SU-DHL-6 (cell line): Measurements from ENCODE around the gene RPL10.
A peak's percentile ranks its signal among the peaks of the same experiment; 100 is the strongest.

Experiments
- H2AFZ ChIP-seq: fragments of 200-600 bp; sonication (generic); 2 replicates; pipeline ENCODE4 v1.6.1; 2014; ENCODE audit warnings: low read depth, mild to moderate bottlenecking, moderate library complexity, mixed read lengths, antibody characterized with exemption, low read length; ENCODE audit not compliant: severe bottlenecking
- H3F3A ChIP-seq: fragments of 200-600 bp; shearing (Covaris generic); 2 replicates; pipeline ENCODE4 v1.6.0; 2016; ENCODE audit warnings: antibody characterized with exemption, mild to moderate bottlenecking; ENCODE audit not compliant: insufficient read depth
- H3K27ac ChIP-seq: fragments of 200-600 bp; sonication (generic); 2 replicates; pipeline ENCODE4 v1.5.1; 2016; ENCODE audit warnings: low read depth, mild to moderate bottlenecking, low read length, moderate library complexity, mixed read lengths
- H3K27me3 ChIP-seq: fragments of 200-600 bp; sonication (generic), shearing (Covaris generic); 2 replicates; pipeline ENCODE4 v1.6.0; 2014; ENCODE audit warnings: mild to moderate bottlenecking, low read length
- H3K36me3 ChIP-seq: fragments of 200-600 bp; sonication (generic); 2 replicates; pipeline ENCODE4 v1.6.1; 2014; ENCODE audit warnings: mild to moderate bottlenecking, low read length, mixed read lengths
- H3K4me2 ChIP-seq: fragments of 300-600, 200-600 bp; shearing (Covaris generic), sonication (generic); 2 replicates; pipeline ENCODE4 v1.6.0; 2014; ENCODE audit warnings: low read length, low read depth, mild to moderate bottlenecking; ENCODE audit not compliant: poor library complexity, severe bottlenecking
- H3K4me3 ChIP-seq: fragments of 200-600 bp; sonication (generic); 2 replicates; pipeline ENCODE4 v1.5.1; 2014; ENCODE audit warnings: antibody characterized with exemption, low read length, mild to moderate bottlenecking, mixed read lengths; ENCODE audit not compliant: insufficient read depth, poor library complexity, severe bottlenecking
- H3K79me2 ChIP-seq: fragments of 200-600 bp; sonication (generic); 2 replicates; pipeline ENCODE4 v1.6.1; 2014; ENCODE audit warnings: mild to moderate bottlenecking, low read length, moderate library complexity; ENCODE audit not compliant: insufficient read depth
- H3K9ac ChIP-seq: fragments of 200-600 bp; sonication (generic); 2 replicates; pipeline ENCODE4 v1.7.0; 2014; ENCODE audit warnings: mild to moderate bottlenecking, low read length
- H3K9me2 ChIP-seq: fragments of 200-600 bp; sonication (generic); replicated peaks from 2 replicates; pipeline ENCODE4 v1.6.1; 2014; ENCODE audit warnings: low read length; ENCODE audit not compliant: insufficient read depth
- H3K9me3 ChIP-seq: fragments of 200-600 bp; sonication (generic); 2 replicates; pipeline ENCODE4 v1.6.1; 2014; ENCODE audit warnings: low read length, mixed read lengths; ENCODE audit not compliant: insufficient read depth
- H4K20me1 ChIP-seq: fragments of 200-600 bp; sonication (generic); 2 replicates; pipeline ENCODE4 v1.6.1; 2014; ENCODE audit warnings: low read depth, mild to moderate bottlenecking, antibody characterized with exemption, low read length, moderate library complexity, mixed read lengths
- EZH2phosphoT487 ChIP-seq: fragments of 200-600 bp; sonication (generic), shearing (Covaris generic); conservative IDR thresholded peaks from 2 replicates; pipeline ENCODE4 v1.6.1; 2018; ENCODE audit warnings: mild to moderate bottlenecking, antibody characterized with exemption, low read length, moderate library complexity, mixed read lengths
- TF ChIP-seq, protein P1 (sequence below): fragments of 200-600 bp; sonication (generic); IDR thresholded peaks from one replicate; pipeline ENCODE4 v1.5.1; 2017; ENCODE audit warnings: antibody characterized with exemption, mild to moderate bottlenecking, low read length, moderate library complexity; ENCODE audit not compliant: insufficient read depth, poor library complexity, severe bottlenecking

The RPL10 gene

DNA sequence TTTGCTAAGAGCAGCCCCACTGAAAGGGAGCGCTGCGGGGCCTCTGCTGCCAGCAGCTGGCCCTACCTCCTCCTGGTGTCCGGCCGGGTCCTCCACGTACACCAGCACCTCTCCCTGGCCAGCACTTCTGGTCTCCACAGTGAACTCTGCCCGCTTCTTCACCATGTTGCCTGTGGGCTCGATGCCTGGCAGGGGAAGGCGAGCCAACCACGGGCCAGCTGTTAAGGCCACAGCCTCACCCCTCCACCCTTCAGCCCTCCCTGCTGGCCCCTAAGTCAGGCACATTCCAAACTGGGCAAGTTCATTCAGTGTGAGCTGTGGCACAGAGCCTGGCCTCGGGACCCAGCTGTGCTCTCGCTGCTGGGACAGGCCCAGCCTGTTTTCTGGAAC is 31.5 kb upstream of the RPL10 start:
- H3K79me2 ChIP-seq = 0 out of 2 replicates have a peak, but pooled peaks cover 7% of the 10 kb centered on the region
- H3K9me2 ChIP-seq = no peaks in the 10 kb centered on the region
- no peak overlapping the region for H2AFZ ChIP-seq
- H3K27ac ChIP-seq = no peak overlapping the region
- H3K9me3 ChIP-seq = no peaks in the 10 kb centered on the region
- no peaks in the 10 kb centered on the region for H4K20me1 ChIP-seq
- no peak for TF ChIP-seq EZH2phosphoT487
- TF ChIP-seq, protein P1, sequence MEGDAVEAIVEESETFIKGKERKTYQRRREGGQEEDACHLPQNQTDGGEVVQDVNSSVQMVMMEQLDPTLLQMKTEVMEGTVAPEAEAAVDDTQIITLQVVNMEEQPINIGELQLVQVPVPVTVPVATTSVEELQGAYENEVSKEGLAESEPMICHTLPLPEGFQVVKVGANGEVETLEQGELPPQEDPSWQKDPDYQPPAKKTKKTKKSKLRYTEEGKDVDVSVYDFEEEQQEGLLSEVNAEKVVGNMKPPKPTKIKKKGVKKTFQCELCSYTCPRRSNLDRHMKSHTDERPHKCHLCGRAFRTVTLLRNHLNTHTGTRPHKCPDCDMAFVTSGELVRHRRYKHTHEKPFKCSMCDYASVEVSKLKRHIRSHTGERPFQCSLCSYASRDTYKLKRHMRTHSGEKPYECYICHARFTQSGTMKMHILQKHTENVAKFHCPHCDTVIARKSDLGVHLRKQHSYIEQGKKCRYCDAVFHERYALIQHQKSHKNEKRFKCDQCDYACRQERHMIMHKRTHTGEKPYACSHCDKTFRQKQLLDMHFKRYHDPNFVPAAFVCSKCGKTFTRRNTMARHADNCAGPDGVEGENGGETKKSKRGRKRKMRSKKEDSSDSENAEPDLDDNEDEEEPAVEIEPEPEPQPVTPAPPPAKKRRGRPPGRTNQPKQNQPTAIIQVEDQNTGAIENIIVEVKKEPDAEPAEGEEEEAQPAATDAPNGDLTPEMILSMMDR = no peak
- no peaks in the 10 kb centered on the region for H3K27me3 ChIP-seq
- H3K36me3 ChIP-seq = no peaks in the 10 kb centered on the region
- H3K4me3 ChIP-seq = no peak overlapping the region
- no peaks in the 10 kb centered on the region for H3F3A ChIP-seq
- H3K4me2 ChIP-seq = no peak overlapping the region
- no peak overlapping the region for H3K9ac ChIP-seq

DNA sequence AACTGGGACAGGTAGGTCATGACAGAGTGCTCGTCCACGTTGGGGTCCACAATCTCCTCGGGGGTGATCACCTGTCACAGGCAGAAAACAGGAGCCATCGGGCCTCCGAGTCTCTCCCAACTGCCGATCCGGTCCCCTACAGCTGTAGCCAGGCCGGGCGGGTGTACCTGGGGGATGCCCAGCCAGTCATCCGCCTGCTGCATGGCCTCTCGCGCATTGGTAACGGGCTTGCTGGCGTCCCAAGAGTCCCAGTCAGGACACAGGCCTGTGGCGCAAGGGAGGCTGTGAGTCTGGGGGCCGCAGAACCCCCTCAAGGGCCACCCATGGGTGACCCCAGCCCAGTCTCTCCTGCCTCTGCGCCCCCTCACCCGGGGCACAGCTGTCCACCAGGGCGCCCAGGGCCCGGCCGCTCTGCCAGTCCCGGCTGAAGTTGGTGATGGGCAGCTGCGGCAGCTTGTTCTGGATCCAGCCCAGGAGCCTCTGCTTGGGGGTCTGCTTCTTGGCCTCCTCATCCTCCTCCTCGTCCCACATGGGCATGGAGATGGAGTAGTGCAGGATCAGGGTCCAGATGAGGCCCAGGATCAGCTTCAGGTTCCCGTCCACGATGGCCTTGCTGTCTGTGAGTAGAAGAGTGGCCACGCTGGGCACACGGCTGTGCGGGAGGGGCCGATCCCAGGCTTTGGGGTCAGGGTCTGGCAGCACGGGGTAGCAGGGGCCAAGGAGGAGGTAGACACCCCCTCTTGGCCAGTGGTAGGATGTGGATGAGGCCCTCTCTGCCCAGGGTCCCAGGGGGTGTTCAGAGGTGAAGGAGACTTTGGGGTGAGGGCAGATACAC is 30.5 kb upstream of the RPL10 start:
- Histone ChIP-seq H3K9ac (no peak overlapping the region), H3K9me3 (no peaks in the 10 kb centered on the region), H3K9me2 (no peaks in the 10 kb centered on the region), H3K27me3 (no peaks in the 10 kb centered on the region), H3K4me2 (no peak overlapping the region), H3K79me2 (0 out of 2 replicates have a peak, but pooled peaks cover 7% of the 10 kb centered on the region), H2AFZ (no peak overlapping the region), H3K27ac (no peak overlapping the region), H4K20me1 (no peaks in the 10 kb centered on the region), H3K4me3 (no peak overlapping the region), H3K36me3 (no peaks in the 10 kb centered on the region), H3F3A (no peaks in the 10 kb centered on the region)
- TF ChIP-seq, protein P1 = no peak
- TF ChIP-seq EZH2phosphoT487 = no peak

DNA sequence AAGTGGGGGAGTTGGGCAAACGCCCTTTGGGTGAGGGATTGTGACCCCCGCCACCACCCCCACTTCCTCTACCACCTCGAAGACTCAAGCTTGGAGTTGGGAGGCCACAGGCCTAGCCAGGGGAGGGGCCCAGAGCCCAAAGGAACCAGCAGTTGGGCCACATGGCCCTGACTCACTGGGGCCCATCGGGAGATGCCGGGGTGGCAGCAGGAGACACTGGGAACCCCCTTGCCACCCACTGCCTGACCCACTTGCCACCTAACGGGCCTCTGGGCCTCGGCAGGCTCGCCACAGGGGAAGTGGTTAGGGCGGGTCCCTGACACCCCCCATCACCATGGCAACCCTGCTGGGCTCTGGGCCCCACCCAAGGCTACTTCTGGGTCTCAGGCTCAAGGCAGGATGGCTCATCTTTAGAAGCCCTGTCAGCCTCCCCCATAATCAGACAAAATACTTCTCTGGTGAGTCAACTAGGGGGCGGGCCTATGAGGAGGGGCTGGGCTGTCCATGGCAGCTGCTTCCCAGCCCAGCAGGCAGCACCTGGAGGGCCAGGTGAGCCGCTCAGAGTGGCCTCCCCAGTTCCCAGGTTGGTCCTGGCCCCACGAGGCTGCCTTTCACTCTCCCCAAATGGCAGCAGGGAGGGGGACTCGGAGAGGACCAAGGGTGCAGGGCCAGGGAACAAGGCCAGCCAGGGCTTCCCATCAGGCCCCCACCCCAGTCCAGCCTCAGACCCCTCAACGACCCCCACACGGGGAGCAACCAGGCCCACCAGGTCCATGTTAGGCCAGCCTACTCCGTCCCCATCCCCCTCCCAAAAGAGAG is 29.3 kb upstream of the RPL10 start:
- no peaks in the 10 kb centered on the region for H3K36me3 ChIP-seq
- H3K4me2 ChIP-seq = peak overlapping the region; percentile 91
- 0 out of 2 replicates have a peak, but pooled peaks cover 7% of the 10 kb centered on the region for H3K79me2 ChIP-seq
- no peaks in the 10 kb centered on the region for H4K20me1 ChIP-seq
- TF ChIP-seq, protein P1 = no peak
- TF ChIP-seq EZH2phosphoT487 = no peak
- no peaks in the 10 kb centered on the region for H3K9me2 ChIP-seq
- no peak overlapping the region for H2AFZ ChIP-seq
- H3K4me3 ChIP-seq = peak overlapping the region; percentile 59
- no peaks in the 10 kb centered on the region for H3K9me3 ChIP-seq
- H3K9ac ChIP-seq = peak overlapping the region; percentile 79
- H3K27me3 ChIP-seq = no peaks in the 10 kb centered on the region
- H3F3A ChIP-seq = no peaks in the 10 kb centered on the region
- H3K27ac ChIP-seq = peak overlapping the region; percentile 32
